ENCODE data around the gene LYAR. TPM values are rescaled to one million over a fixed set of nuclear protein-coding genes. Genes with fewer than 3 reads are reported as not detected.

LYAR gene
- total and polyA plus RNA-seq, 2 of the 4 experiments (the other 2 are of a cell fraction), result 5.4 to 8.2 TPM

DNA sequence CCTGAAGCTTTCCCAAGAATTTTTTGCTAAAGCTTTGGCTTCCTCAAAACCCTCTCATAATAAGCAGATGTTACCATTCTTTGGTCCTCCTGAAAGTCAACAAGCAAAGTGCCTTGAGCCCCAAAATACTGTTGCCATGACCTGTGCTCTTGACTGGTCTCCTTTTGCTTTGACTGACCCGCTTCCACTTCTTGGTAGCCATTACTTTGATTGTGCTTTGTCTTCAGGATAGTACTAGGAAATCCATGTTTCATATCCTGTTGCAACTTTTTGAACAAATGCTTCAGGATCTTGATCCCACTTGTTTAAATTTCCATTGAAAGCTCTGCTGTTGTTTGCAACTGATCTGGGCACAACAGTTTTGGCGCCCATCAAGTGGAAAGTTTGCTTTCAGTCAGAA is 56.3 kb downstream of the LYAR start:
- no peak overlapping the region for H3K4me3 ChIP-seq (ENCODE audit: insufficient read depth, low read depth, low read length)
- H3K36me3 ChIP-seq (ENCODE audit: control insufficient read depth, insufficient read depth, low read length), result peaks cover 6% of the 10 kb centered on the region
- H3K4me1 ChIP-seq (ENCODE audit: control insufficient read depth, insufficient read depth, low read length), result no peaks in the 10 kb centered on the region
- no peak overlapping the region for H2AK9ac ChIP-seq (replicated peaks; ENCODE audit: low read depth, low read length, poor library complexity)
- in situ Hi-C loops (cut with MboI; ENCODE audit: low sequenced_read_pairs), result no loop called here
- no peak overlapping the region for H4K8ac ChIP-seq (ENCODE audit: low read depth in 2 of 2, low read length in 2 of 2)
- no peaks in the 10 kb centered on the region for H4K20me1 ChIP-seq (ENCODE audit: insufficient read depth, low read length)
- POLR2A ChIA-PET (ENCODE audit: unreplicated experiment), result no interaction called here
- intact Hi-C loops (cut with micrococcal nuclease), result no loop called here
- no peak overlapping the region for H3K14ac ChIP-seq (replicated peaks; ENCODE audit: low read depth, low read length)
- H4K91ac ChIP-seq (ENCODE audit: insufficient read depth, low read depth, low read length), result no peak overlapping the region
- no peak overlapping the region for H2AK5ac ChIP-seq (ENCODE audit: low read depth, low read length)
- no peaks in the 10 kb centered on the region for H3K79me1 ChIP-seq (ENCODE audit: low read depth in 1 of 2, low read length in 2 of 2)
- WGBS, 2 experiments (ENCODE audit: extremely low coverage in 2 of 2, insufficient read length in 1 of 2), result no CpG with 5 or more reads among the region's 2 CpGs
- DNase-seq (no peak), ATAC-seq (ENCODE audit: low read depth) (no peak)
- H3K56ac ChIP-seq (ENCODE audit: extremely low read depth, insufficient read depth, low read length), result no peak overlapping the region
- dilution Hi-C loops (cut with HindIII; ENCODE audit: low sequenced_read_pairs, unreplicated experiment), result no loop called here
- H3K27ac ChIP-seq (ENCODE audit: insufficient read depth, low read length), result no peak overlapping the region
- H3K27me3 ChIP-seq (ENCODE audit: control insufficient read depth, insufficient read depth, low read length), result peaks cover 4% of the 10 kb centered on the region
- H2BK120ac ChIP-seq (ENCODE audit: low read depth, low read length), result no peak overlapping the region
- no peak overlapping the region for H4K5ac ChIP-seq (ENCODE audit: low read depth, low read length)
- CTCF ChIA-PET, result no interaction called here
- no peak for TF ChIP-seq NFE2L2 (IDR thresholded peaks at IDR 0.05; ENCODE audit: low read depth, low read length)
- no peak for TF ChIP-seq RCOR1 (IDR thresholded peaks at IDR 0.05; ENCODE audit: insufficient replicate concordance, low read length)
- TF ChIP-seq RAD21 (IDR thresholded peaks at IDR 0.05; ENCODE audit: low read length), result no peak
- no peak for TF ChIP-seq MAZ (IDR thresholded peaks at IDR 0.05; ENCODE audit: borderline replicate concordance, low read depth, low read length)
- no peak for TF ChIP-seq FOS (IDR thresholded peaks at IDR 0.05; ENCODE audit: low read depth, low read length)
- no peak for TF ChIP-seq POLR2A (IDR thresholded peaks at IDR 0.05; ENCODE audit: low read depth, low read length)
- no peak for TF ChIP-seq RFX5 (IDR thresholded peaks at IDR 0.05; ENCODE audit: low read depth, low read length)
- TF ChIP-seq MAFK (IDR thresholded peaks at IDR 0.05; ENCODE audit: low read depth, low read length), result no peak
- TF ChIP-seq, protein P1, sequence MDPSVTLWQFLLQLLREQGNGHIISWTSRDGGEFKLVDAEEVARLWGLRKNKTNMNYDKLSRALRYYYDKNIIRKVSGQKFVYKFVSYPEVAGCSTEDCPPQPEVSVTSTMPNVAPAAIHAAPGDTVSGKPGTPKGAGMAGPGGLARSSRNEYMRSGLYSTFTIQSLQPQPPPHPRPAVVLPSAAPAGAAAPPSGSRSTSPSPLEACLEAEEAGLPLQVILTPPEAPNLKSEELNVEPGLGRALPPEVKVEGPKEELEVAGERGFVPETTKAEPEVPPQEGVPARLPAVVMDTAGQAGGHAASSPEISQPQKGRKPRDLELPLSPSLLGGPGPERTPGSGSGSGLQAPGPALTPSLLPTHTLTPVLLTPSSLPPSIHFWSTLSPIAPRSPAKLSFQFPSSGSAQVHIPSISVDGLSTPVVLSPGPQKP (IDR thresholded peaks at IDR 0.05; ENCODE audit: borderline replicate concordance, low read depth, low read length), result no peak
- TF ChIP-seq, protein P2, sequence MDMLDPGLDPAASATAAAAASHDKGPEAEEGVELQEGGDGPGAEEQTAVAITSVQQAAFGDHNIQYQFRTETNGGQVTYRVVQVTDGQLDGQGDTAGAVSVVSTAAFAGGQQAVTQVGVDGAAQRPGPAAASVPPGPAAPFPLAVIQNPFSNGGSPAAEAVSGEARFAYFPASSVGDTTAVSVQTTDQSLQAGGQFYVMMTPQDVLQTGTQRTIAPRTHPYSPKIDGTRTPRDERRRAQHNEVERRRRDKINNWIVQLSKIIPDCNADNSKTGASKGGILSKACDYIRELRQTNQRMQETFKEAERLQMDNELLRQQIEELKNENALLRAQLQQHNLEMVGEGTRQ (IDR thresholded peaks at IDR 0.05; ENCODE audit: low read depth, low read length), result no peak
- TF ChIP-seq CEBPB (IDR thresholded peaks at IDR 0.05; ENCODE audit: low read depth, low read length), result no peak
- TF ChIP-seq SMC3 (IDR thresholded peaks at IDR 0.05; ENCODE audit: low read depth, low read length), result no peak
- no peak for TF ChIP-seq MXI1 (IDR thresholded peaks at IDR 0.05; ENCODE audit: borderline replicate concordance, low read depth, low read length)
- no peak for TF ChIP-seq BHLHE40 (IDR thresholded peaks at IDR 0.05; ENCODE audit: low read depth, low read length)
- TF ChIP-seq CHD1 (IDR thresholded peaks at IDR 0.05; ENCODE audit: low read depth, low read length), result no peak
- TF ChIP-seq, protein P3, sequence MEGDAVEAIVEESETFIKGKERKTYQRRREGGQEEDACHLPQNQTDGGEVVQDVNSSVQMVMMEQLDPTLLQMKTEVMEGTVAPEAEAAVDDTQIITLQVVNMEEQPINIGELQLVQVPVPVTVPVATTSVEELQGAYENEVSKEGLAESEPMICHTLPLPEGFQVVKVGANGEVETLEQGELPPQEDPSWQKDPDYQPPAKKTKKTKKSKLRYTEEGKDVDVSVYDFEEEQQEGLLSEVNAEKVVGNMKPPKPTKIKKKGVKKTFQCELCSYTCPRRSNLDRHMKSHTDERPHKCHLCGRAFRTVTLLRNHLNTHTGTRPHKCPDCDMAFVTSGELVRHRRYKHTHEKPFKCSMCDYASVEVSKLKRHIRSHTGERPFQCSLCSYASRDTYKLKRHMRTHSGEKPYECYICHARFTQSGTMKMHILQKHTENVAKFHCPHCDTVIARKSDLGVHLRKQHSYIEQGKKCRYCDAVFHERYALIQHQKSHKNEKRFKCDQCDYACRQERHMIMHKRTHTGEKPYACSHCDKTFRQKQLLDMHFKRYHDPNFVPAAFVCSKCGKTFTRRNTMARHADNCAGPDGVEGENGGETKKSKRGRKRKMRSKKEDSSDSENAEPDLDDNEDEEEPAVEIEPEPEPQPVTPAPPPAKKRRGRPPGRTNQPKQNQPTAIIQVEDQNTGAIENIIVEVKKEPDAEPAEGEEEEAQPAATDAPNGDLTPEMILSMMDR (conservative IDR thresholded peaks at IDR 0.05; ENCODE audit: low read depth, low read length), result no peak
- H2BK15ac ChIP-seq (ENCODE audit: low read depth, low read length), result no peak overlapping the region
- BruUV-seq (replicated peaks), result no TSS peak
- H2BK5ac ChIP-seq (ENCODE audit: low read depth, low read length, poor library complexity, severe bottlenecking), result no peak overlapping the region
- peaks cover 3% of the 10 kb centered on the region for H3K9me3 ChIP-seq (ENCODE audit: control insufficient read depth, insufficient read depth, low read length)
- H3K9me1 ChIP-seq (ENCODE audit: insufficient read depth, low read length), result no peaks in the 10 kb centered on the region
- no peak overlapping the region for H3K9ac ChIP-seq (ENCODE audit: low read depth, low read length)
- H3K23ac ChIP-seq (ENCODE audit: low read depth, low read length), result no peak overlapping the region
- no peak overlapping the region for H3K4ac ChIP-seq (ENCODE audit: low read depth, low read length)
- H3K4me2 ChIP-seq (ENCODE audit: low read depth, low read length), result no peak overlapping the region
- H2AFZ ChIP-seq (replicated peaks; ENCODE audit: low read length, poor library complexity), result no peak overlapping the region
- H2BK20ac ChIP-seq (ENCODE audit: low read depth, low read length), result no peak overlapping the region
- no peak overlapping the region for H3K18ac ChIP-seq (ENCODE audit: low read depth, low read length)
